ENCODE measurements around the gene RFX2.

RFX2 gene

DNA sequence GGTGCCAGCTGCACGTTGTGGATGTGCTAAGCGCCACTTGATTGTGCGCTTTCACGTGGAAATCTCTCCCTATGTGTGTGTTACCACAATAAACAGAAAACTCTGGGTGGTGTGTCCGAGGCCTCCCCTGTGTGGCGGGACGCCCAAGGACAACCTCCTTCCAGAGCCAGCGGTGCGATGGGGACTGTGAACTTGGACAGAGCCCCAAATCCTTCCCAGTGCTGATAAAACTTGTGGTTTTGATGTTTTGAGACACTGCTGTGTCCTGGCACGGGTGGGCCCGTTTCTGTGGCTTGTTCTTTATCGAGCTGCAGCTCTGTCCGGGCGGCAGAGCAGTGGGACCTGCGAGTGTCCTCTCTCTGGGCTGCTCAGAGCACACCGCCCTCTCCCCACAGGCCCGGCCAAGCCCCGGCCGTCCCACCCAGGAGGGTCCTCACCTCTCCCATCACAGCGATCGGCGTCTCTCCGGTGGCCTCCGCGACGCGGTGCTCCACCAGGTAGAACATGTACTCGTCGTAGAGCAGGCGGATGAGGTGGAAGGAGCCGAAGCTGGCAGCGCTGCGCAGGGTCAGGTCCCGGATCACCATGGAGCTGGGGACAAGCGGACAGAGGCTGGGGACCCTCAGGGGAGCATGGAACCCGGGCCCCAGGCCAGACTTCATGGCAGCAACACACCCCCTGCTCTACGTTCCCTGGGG, 113.5 kb downstream of the RFX2 start:
- TF ChIP-seq, protein P1, sequence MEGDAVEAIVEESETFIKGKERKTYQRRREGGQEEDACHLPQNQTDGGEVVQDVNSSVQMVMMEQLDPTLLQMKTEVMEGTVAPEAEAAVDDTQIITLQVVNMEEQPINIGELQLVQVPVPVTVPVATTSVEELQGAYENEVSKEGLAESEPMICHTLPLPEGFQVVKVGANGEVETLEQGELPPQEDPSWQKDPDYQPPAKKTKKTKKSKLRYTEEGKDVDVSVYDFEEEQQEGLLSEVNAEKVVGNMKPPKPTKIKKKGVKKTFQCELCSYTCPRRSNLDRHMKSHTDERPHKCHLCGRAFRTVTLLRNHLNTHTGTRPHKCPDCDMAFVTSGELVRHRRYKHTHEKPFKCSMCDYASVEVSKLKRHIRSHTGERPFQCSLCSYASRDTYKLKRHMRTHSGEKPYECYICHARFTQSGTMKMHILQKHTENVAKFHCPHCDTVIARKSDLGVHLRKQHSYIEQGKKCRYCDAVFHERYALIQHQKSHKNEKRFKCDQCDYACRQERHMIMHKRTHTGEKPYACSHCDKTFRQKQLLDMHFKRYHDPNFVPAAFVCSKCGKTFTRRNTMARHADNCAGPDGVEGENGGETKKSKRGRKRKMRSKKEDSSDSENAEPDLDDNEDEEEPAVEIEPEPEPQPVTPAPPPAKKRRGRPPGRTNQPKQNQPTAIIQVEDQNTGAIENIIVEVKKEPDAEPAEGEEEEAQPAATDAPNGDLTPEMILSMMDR (IDR thresholded peaks at IDR 0.05; ENCODE audit: low read depth, low read length, missing control alignments), result no peak
- in situ Hi-C loops (cut with HindIII; ENCODE audit: low sequenced_read_pairs), result no loop called here
- no peak overlapping the region for H3K4me3 ChIP-seq (ENCODE audit: low read depth, low read length)
- no peak for DNase-seq (ENCODE audit: low read depth)

DNA sequence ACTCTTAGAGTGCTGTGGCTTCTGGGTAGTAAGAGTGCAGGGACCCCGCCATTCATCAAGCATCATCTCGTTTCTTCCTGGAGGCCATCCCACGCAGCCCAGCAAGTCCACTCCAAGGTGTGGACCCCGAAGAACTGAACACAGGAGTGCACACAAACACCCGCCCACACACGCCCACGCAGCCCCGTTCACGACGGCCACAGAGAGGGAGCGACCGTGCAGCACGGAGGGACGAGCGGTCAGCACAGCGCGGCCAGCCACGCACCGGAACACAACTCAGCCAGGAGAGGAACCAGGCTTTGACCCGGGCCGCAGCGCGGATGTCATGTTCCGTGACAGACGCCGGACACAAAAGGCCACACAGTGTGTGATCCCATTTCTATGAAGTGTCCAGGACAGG, 114.2 kb downstream of the RFX2 start:
- H3K4me3 ChIP-seq (ENCODE audit: low read depth, low read length), result no peak overlapping the region
- DNase-seq (ENCODE audit: low read depth), result no peak
- TF ChIP-seq, protein P1 (IDR thresholded peaks at IDR 0.05; ENCODE audit: low read depth, low read length, missing control alignments), result no peak
- in situ Hi-C loops (cut with HindIII; ENCODE audit: low sequenced_read_pairs), result no loop called here

DNA sequence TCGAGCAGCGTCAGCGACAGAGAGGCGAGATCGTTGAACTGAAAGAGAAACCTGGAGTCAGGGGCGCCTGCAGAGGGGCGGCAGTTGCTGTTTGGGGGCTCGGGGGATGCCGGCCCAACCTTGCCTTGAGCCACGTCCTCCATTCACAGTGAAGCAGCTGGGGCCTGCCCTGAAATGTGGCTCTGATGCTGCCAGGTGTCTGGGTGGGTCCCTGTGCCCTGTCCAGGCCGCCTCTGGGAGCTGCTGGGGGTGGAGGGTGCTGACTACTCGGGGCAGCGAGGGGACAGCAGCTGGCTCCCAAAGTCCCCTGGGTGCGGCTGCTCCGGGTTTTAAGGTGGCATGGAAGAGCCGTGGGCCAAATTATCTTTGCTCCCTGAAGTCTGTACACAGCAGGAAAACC, 114.7 kb downstream of the RFX2 start:
- DNase-seq (ENCODE audit: low read depth), result no peak
- in situ Hi-C loops (cut with HindIII; ENCODE audit: low sequenced_read_pairs), result no loop called here
- TF ChIP-seq, protein P1 (IDR thresholded peaks at IDR 0.05; ENCODE audit: low read depth, low read length, missing control alignments), result no peak
- H3K4me3 ChIP-seq (ENCODE audit: low read depth, low read length), result no peak overlapping the region

DNA sequence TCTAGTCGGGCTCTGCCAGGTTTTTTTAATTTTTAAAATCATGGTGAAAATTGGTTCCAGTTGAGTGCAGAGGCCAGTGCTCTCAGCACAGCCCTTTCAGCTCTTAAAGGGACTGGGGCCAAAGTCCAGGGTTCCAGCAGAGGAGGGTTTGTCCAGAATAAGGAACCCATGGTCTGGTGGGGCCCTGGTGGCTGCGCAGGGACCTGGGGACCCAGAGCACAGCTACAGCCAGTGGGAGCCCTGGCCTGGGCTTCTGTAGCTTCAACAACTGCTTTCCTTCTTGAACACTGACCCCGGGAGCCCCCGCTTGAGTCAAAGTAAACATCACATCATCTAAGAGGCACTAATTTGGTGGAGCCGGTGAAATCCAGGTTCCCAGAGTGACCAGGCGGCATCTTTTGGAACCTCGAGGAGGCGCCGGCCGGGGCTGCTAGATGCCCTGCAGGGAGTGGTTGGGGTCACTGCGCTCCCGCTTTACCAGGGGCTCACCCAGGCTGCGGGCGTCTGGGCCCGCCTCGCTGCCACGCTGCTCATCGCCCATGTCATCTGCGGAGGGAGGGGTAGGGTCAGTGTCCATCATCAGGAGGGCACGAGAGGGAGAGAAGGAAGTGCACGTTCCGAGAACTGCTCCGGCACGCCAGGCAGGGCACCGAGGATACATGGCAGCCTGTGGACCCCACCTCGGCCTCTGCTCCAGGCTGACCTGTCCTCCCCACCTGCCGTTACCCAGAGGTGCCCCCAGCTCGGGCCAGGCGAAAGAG, 115.7 kb downstream of the RFX2 start:
- no peak for DNase-seq (ENCODE audit: low read depth)
- TF ChIP-seq, protein P1 (IDR thresholded peaks at IDR 0.05; ENCODE audit: low read depth, low read length, missing control alignments), result no peak
- in situ Hi-C loops (cut with HindIII; ENCODE audit: low sequenced_read_pairs), result no loop called here
- H3K4me3 ChIP-seq (ENCODE audit: low read depth, low read length), result no peak overlapping the region

DNA sequence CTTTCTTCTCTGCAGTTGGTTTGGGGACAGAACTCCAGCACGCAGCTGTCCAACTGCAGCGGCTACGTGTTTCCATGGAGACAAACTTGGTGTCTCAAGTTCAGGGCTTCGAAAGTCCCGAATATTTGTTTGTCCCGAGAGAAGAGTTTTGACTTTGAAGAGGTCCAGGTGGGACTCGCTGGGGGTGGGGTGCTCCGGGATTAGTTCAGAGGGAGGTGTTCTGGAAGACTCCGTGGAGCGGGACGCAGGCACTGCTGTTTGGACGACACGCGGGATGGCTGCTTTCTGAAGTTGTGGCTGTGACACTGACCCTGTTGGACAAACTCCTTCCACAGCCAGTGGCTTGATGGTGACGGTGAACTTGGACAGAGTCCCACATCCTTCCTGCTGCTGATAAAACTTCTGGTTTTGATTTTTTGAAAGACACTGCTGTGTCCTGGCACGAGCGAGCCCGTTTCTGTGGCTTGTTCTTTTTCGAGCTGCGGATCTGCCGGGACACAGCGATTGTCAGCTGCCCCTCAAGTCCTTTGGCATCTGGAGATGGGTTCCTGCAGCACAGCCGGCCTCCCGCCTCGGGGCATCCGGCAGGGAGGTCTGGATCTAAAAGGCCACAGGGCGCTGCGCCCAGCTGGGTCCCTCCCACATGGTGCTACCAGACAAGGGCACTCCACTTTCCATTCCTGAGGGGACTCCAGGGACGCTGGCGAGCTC, 116.5 kb downstream of the RFX2 start:
- no peak for DNase-seq (ENCODE audit: low read depth)
- TF ChIP-seq, protein P1 (IDR thresholded peaks at IDR 0.05; ENCODE audit: low read depth, low read length, missing control alignments), result no peak
- no peak overlapping the region for H3K4me3 ChIP-seq (ENCODE audit: low read depth, low read length)
- in situ Hi-C loops (cut with HindIII; ENCODE audit: low sequenced_read_pairs), result no loop called here

DNA sequence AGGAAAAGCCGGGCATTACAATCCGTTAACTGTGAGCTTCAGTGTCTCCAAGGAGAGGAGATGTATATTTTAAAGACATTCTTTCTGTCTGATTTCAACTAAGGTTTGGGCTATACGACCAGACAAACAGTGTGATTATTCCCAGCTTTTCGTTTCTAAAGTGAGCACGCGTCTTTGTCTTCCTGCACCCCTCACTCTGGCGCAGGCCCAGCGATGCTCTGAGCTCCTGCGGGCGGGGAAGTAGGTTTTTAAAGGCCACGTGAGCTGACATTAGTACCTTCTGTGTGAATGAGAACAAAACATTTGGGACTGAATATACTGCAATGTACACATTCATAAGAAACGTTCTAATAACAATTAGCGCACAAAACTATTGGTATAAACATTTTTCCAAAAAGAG, 117.1 kb downstream of the RFX2 start:
- in situ Hi-C loops (cut with HindIII; ENCODE audit: low sequenced_read_pairs), result no loop called here
- TF ChIP-seq, protein P1 (IDR thresholded peaks at IDR 0.05; ENCODE audit: low read depth, low read length, missing control alignments), result no peak
- no peak overlapping the region for H3K4me3 ChIP-seq (ENCODE audit: low read depth, low read length)
- no peak for DNase-seq (ENCODE audit: low read depth)
